IPS-NIHi11 (cell line): ENCODE results near the gene BICRA.
"Not testable (repeated sequence)": the region's sequence is repeated elsewhere in the genome, so short reads cannot be mapped to it uniquely, and the experiment has no call there.

Experiments
- DNase-seq: peaks from one replicate; pipeline ENCODE4 v3.0.0; 2012; ENCODE audit warnings: mixed read lengths, low spot score

The BICRA gene

DNA sequence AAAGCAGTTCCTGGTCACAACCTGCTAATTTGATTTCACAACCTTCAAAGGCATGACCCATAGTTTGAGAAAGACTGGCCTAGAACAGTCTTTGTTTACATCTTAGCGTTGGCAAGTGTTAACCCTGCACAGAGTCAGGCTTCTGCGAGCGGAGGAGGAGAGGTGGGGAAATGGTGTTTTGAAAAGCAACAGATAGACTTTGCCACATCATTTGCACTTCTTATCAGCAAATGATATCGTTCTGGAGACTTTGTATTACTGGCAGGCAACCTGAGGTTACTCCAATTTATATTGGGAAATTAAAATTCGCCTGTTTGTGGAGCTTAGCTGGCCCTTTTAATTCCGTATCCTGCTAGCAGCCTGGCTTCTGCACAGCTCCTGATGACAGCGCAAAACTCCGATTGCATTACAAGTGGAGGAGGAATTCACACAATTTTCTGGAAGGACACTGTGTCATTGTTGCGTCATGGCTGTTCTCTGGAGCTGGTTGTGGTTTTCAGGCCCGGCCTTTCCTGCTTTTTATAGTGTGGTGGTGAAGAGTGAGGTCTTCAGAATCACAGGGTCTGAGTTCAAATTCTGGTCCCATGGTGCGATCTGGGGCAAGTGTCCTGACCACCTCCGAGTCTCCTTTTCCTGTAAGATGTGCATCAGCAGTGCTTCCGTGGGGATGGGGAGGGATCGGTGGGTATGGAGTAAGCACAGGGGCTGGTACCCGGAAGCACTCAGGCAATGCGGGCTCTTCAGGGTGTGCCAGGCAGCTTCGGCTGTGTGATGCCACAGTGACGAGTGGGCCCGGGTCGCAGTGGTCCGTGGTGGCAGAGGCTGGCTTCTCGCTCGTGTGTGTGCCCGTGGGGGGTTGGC, 55.2 kb downstream of the BICRA start:
- no peak for DNase-seq

- not testable (repeated sequence) for DNase-seq
Measured at GRCh38 chr19:47668556-47668955, 59.6 kb downstream of the BICRA start.

DNA sequence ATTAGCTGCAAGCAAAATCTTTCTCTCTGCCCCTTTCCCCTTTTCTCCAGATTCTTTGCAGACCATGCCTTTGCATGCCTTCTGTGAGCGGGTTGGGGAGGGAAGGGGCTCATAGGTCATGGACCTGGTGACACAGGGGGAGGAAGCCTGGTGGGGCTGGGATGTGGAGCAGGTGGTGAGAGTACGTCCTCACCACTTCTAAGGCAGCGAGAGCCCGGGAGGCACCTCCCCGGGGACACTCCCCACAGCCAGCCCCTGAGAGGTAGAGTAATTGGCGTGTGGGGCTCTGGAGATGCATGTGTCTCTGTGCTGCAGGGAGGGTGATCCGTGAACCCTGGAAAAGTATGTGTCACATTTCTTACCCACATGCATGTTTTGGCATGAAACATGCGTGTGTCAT, 61.8 kb downstream of the BICRA start:
- no peak for DNase-seq

GRCh38 chr19:47671499-47671898, 62.6 kb downstream of the BICRA start:
- DNase-seq, result no peak

- DNase-seq, result no peak
Measured at GRCh38 chr19:47673426-47673825, 64.5 kb downstream of the BICRA start.

DNA sequence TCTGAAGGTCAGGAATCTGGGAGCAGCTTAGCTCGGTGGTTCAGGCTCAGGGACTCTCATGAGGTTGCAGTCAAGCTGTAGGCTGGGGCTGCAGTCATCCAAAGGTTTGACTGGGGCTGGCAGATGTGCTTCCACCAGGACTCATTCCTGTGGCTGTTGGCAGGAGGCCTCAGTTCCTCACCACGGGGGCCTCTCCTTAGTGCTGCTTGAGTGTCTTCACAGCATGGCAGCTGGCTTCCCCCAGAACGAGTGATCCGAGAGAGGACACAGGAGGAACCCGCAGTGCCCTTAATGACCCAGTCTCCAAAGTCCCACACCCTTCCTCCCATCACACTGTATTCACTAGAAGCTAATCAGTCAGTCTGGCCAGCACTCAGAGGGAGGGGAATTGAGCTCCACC, 65.6 kb downstream of the BICRA start:
- no peak for DNase-seq

GRCh38 chr19:47675271-47675670, 66.3 kb downstream of the BICRA start:
- no peak for DNase-seq

DNA sequence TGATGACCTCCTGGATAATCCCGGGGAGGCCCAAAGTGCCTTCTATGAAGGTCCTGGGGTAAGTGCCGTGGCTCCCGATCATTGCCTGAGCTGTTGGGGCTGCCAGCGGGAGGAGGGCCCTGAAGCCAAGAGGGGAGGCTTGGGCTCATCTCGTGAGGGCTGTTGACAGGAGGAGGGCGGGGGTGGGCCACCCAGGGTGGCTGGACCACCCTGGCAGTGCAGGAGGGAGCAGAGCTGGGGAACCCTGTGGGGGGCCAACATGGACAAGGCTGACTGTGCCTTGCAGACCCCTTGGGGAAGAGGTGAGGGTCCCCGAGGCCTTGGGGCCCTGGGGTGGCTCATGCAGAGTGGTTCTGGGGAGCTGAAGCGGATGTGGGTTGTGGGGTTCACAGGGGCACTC, 66.9 kb downstream of the BICRA start:
- DNase-seq, result no peak

GRCh38 chr19:47676811-47677210, 67.9 kb downstream of the BICRA start:
- DNase-seq, result no peak

DNA sequence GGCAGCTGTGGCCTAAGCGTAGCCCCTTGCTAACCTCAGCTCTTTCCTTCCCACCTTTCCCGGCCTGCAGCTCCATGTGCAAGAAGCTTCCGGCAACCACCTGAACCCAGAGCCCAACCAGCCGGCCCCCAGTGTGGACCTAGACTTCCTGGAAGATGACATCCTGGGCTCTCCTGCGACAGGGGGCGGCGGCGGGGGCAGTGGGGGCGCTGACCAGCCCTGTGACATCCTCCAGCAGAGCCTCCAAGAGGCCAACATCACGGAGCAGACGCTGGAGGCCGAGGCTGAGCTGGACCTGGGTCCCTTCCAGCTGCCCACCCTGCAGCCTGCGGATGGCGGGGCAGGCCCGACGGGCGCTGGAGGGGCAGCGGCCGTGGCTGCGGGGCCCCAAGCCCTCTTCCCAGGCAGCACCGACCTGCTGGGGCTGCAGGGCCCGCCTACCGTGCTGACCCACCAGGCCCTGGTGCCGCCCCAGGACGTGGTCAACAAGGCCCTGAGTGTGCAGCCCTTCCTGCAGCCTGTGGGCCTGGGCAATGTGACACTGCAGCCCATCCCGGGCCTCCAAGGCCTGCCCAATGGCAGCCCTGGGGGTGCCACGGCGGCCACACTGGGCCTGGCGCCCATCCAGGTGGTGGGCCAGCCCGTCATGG, 70.4 kb downstream of the BICRA start:
- no peak for DNase-seq

- DNase-seq, result no peak
Measured at GRCh38 chr19:47679922-47680857, 71.3 kb downstream of the BICRA start.

GRCh38 chr19:47680858-47681332, 72.0 kb downstream of the BICRA start:
- no peak for DNase-seq

DNA sequence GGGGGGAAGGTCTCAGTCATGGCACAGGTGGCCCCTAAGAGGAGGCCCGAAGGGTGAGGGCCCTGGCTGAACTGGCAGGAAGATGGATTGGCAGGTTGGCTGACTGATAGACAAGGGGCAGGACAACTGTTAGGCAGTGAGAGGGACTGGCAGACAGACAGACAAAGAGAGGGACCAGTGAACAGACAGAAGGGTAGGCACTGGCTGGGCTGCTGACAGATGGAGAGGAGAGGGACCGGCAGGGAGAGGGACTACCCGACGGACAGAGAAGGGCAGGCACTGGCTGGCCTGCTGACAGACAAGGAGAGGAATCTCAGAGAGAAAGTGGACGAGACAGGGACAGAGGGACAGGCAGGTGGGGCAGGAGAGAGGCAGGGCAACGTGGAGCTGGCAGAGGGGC, 72.5 kb downstream of the BICRA start:
- DNase-seq, result no peak

GRCh38 chr19:47681936-47682335, 73.0 kb downstream of the BICRA start:
- DNase-seq, result no peak

DNA sequence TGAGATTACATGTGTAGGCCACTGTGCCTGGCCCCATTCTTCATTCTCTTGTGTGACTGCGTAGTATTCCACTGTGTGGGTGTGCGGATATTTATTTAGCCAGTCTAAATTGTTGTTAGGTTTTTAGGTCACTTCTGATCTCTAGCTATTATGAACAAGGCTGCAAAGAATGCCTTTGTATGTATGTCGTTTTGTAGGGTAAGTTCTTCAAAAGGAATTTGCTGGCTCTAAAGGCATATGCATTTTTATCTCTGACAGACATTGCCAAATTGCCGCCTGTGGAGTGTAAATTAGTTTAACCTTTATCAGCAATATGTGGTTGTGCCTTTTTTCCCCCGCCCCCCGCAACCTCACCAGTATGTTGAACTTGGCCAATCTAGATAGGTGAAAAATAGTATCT, 74.0 kb downstream of the BICRA start:
- no peak for DNase-seq

DNA sequence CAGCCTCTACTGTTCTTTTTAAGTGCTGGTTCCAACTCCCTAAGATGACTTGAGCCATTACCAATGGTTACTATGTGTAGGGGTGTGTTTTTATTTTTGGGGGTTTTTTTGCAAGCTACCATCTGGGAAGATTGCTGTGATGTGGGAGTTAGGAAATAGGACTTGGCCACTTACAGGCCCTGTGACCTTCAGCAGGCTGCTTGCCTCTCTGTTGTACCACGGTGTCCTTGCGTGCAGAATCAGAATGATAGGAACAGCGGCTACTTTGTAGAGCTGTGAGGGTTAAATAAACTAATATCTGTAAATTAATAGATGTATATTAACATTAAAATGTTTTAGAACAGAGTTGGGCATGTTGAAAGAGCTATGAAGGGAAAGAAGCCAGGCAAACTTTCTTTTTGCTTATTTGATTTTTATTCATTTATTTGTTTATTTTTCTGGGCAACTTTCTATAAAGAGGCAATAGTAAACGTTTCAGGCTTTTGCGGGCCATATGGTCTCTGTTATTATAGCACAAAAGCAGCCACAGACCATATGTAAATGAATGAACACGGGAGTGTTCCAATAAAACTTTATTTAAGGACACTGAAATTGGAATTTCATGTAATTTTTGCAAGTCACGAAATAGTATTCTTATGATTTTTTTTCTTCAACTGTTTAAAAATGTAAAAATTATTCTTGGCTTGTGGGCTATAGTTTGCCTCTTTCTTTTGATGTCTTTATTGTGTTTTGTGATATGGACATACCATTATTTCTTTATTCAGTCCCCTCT, 77.9 kb downstream of the BICRA start:
- no peak for DNase-seq

- DNase-seq, result no peak
Measured at GRCh38 chr19:47687906-47688305, 79.0 kb downstream of the BICRA start.

GRCh38 chr19:47691090-47691489, 82.2 kb downstream of the BICRA start:
- no peak for DNase-seq

GRCh38 chr19:47691782-47692181, 82.8 kb downstream of the BICRA start:
- no peak for DNase-seq

GRCh38 chr19:47693489-47693888, 84.6 kb downstream of the BICRA start:
- peak; percentile 40 for DNase-seq

DNA sequence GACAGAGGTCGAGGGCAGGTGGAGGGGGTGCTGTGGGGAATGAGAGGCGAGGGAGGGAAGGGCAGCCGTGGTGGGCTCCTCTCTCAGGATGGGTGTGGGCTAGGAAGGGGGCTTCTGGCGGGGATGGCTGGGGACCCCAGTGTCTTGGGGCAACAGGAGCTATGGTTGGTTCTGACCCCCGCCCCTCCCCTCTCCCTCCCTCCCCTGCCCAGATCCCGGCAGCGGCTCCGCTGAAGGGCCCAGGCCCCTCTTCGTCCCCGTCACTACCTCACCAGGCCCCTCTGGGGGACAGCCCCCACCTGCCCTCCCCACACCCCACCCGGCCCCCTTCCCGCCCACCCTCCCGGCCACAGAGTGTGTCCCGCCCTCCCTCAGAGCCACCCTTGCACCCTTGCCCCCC, 85.0 kb downstream of the BICRA start:
- DNase-seq, result peak; percentile 15
